ENCODE measurements around the gene TRPC4AP.
"Not testable (repeated sequence)": the region's sequence is repeated elsewhere in the genome, so short reads cannot be mapped to it uniquely, and the experiment has no call there.

Gene TRPC4AP

GRCh38 chr20:35104685-35105295 is 12.2 kb upstream of the TRPC4AP start:
- no peak for DNase-seq (ENCODE audit: low read depth)

- no peak for DNase-seq (ENCODE audit: low read depth)
These were observed 9.0 kb upstream of the TRPC4AP start for GRCh38 chr20:35101620-35102019.

DNA sequence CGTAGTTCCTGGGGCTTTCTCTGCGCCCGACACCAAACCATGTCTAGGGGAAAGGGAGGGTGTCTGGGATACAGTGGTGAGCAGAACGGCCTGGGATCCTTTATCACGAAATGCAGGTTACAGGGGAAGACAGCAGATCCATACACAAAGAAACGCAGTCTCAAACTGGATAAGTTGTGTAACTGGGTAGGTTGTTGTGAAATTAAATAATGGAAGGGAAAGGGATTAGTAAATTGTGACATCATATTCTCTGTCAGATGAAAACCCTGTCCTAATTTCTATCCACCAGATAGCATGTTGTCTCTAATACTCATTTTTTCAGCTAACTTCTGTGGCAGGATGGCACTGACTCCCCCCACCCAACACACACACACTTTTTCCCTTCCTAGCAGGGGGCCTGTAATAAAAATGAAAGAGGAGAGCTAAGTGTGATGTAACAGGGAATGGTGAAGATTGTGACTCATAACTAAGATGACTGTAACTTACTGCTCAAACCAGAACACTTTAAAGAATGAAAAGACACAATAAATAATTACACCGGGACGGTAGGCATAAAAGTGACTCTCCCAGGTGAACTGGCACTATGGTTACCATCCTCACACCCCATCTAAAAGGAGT is 769 bp upstream of the TRPC4AP start:
- no peak for DNase-seq (ENCODE audit: low read depth)

DNA sequence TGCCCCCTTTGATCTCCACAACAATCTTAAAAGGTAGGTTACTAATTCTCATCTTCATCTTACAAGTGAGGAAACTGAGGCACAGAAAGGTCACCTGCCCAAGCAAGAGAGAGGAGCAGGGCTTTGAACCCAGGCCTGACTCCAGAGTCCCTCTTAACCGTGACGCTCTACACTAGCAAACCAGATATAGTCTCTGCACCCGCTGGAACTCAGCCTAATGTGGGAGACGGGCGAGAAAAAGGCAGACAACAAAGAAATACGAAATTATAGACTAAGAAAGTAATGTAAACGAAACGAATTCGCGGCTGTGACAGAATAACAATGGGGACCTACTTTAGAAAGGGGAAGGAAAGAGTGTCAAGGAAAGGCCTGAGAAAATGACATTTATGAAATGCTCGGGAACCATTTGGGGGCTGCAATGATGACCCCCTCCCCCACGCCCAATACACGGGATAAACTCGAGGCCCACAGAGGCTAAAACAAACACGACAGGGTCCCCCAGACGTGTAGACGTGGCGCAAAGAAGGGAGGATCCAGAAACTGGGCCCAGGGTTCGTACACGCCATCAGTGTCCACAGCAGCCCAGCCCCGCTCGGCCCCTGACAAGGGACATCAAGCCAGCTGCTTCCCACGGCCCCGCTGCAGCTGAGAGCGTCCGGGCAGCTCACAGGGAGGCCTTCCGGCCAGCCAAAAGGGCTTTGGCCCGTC is 637 bp downstream of the TRPC4AP start:
- DNase-seq (ENCODE audit: low read depth) = peak; percentile 1

- DNase-seq (ENCODE audit: low read depth) = no peak
These were observed 4.1 kb downstream of the TRPC4AP start for GRCh38 chr20:35088231-35089145.

DNA sequence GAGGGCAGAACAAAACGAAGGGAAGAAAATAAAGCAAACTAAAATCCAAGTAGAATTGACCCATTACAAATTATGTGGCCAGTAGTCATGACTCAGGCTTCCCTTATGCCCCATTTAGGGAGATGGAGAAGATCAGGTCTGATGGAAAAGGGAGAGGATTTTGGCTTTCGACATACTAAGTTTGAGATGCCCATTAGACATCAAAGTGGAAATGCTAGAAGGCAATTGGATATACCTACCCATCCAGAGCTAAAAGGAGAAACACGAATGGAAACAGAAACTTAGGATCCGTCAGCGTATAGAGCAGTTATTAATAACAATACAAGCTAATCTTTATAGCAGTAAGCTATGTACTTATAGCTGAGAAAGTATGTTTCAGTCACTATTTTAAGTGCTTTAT is 4.8 kb downstream of the TRPC4AP start:
- DNase-seq (ENCODE audit: low read depth) = no peak

GRCh38 chr20:35087355-35087754 is 5.3 kb downstream of the TRPC4AP start:
- no peak for DNase-seq (ENCODE audit: low read depth)

GRCh38 chr20:35085477-35086225 is 7.0 kb downstream of the TRPC4AP start:
- DNase-seq (ENCODE audit: low read depth) = no peak

GRCh38 chr20:35084998-35085397 is 7.6 kb downstream of the TRPC4AP start:
- DNase-seq (ENCODE audit: low read depth) = no peak

DNA sequence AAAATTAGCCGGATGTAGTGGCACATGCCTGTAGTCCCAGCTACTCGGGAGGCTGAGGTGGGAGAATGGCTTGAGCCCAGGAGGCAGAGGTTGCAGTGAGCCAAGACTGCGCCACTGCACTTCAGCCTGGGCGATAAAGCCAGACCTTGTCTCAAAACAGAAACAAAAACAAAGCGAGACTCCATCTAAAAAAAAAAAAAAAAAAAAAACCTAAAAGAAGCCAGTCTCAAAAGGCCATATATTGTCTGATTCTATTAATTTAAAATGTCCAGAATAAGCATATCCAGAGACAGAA is 12.3 kb downstream of the TRPC4AP start:
- not testable (repeated sequence) for DNase-seq (ENCODE audit: low read depth)

- DNase-seq (ENCODE audit: low read depth) = no peak
These were observed 12.9 kb downstream of the TRPC4AP start for GRCh38 chr20:35079472-35080347.

DNA sequence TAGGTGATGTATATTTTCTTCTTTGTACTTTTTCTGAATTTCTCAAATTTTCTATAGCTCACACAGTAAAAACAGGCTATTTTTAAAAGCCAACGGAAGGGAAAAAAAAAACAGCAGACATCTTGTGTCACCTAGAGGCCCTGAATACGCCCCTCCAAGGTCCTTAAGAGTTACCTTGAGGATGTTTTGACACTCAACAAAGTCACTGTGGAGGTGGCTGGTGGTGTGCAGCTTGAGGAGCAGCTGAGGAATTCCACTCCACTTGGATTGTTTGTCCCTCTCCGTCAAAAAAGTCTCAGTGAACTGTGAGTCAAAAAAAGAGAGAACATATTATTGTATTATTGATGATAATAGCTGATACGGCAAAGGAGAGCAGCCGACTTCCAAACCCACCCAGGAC is 14.7 kb downstream of the TRPC4AP start:
- no peak for DNase-seq (ENCODE audit: low read depth)

DNA sequence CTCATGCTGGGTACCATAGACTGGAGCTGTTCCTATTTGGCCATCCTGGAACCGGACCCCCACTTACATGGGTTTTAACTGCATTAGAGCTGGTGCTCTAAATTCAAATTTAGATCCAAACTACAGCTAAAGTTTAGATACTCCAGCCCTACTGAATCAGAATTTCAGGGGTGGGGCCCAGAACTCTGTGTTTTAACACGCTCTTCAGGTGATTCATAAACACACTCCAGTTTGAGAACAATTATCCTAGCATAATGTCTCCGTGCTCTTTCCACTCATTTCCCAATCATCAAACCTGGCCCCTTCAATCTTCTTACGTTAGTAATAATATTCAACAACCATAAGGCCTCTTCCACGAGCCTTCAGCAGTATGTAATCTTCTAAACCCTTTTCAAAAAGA is 15.3 kb downstream of the TRPC4AP start:
- no peak for DNase-seq (ENCODE audit: low read depth)

DNA sequence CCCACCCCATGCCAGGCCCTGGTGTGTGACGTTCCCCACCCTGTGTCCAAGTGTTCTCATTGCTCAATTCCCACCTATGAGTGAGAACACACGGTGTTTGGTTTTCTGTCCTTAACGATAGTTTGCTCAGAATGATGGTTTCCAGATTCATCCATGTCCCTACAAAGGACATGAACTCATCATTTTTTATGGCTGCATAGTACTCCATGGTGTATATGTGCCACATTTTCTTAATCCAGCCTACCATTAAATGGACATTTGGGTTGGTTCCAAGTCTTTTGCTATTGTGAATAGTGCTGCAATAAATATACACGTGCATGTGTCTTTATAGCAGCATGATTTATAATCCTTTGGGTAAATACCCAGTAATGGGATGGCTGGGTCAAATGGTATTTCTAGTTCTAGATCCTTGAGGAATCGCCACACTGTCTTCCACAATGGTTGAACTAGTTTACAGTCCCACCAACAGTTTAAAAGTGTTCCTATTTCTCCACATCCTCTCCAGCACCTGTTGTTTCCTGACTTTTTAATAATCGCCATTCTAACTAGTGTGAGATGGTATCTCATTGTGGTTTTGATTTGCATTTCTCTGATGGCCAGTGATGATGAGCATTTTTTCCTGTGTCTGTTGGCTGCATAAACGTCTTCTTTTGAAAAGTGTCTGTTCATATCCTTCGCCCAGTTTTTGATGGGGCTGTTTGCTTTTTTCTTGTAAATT is 21.0 kb downstream of the TRPC4AP start:
- DNase-seq (ENCODE audit: low read depth) = not testable (repeated sequence)

- DNase-seq (ENCODE audit: low read depth) = no peak
These were observed 26.4 kb downstream of the TRPC4AP start for GRCh38 chr20:35066194-35066593.

DNA sequence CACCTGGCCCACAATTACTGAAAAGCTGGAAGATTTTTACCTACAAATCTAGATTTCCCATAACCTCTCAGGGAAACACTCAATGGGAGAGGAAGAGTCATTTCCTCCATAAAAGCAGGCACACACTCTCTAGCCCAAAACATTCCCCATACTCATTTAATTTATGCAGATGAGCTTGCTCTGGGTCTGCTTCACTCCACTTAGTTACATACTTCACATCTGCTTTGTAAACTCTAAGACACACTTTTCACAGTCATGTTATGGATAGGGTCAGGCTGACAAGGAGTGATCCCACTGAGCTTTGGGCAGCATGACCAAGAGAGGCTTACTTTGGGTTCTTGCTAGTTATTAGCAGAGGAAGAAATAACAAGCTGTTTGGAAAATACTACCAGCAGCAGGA is 27.4 kb downstream of the TRPC4AP start:
- DNase-seq (ENCODE audit: low read depth) = no peak

DNA sequence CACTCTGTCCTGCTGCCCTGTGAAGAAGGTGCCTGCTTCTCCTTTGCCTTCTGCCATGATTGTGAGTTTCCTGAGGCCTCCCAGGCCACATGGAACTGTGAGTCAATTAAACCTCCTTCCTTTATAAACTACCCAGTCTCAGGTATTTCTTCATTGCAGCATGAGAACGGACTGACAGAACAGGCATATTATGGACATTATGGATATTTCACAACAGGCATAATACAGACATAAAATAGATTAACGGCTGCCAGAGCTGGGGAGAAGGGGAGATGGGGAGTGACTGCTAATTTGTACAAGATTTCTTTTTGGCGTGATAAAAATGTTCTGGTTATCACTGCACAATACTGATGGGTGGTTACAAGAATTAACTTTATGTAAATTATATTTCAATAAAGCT is 29.4 kb downstream of the TRPC4AP start:
- DNase-seq (ENCODE audit: low read depth) = no peak

GRCh38 chr20:35062478-35062877 is 30.1 kb downstream of the TRPC4AP start:
- no peak for DNase-seq (ENCODE audit: low read depth)

DNA sequence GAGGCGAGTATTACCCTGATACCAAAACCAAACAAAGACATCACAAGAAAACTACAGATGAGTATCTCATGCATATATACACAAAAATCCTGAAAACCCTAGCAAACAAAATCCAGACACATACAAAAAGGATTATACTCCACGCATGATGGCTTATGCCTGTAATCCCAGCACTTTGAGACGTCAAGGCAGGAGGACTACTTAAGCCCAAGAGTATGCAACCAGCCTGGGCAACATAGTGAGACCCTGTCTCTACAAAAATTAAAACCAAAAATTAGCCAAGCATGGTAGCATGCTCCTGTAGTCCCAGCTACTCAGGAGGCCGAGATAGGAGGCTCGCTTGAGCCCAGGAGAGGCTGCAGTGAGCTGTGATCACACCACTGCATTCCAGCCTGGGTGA is 32.4 kb downstream of the TRPC4AP start:
- no peak for DNase-seq (ENCODE audit: low read depth)

DNA sequence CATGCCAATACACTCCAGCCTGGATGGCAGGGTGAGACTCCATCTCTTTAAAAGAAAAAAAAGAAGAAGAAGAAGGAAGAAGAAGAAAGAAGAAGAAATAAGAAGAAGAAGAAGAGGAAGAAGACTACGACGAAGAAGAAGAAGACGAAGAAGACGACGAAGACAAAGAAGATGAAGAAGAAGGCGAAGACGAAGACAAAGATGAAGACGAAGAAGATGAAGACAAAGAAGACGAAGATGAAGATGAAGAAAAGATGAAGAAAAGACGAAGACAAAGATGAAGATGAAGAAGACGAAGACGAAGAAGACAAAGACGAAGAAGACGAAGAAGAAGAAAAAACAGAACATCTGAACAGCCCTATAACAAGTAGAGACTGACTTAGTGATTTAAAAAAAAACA is 33.0 kb downstream of the TRPC4AP start:
- no peak for DNase-seq (ENCODE audit: low read depth)

Data from T-helper 22 cell (primary cell).